Esophagus muscularis mucosa (tissue), 4 donors: ENCODE data around the gene FGFR1OP2. TPM values are rescaled to one million over a fixed set of nuclear protein-coding genes. Genes with fewer than 3 reads are reported as not detected.

Experiments
- DNase-seq: peaks from one replicate; pipeline ENCODE4 v3.0.0-alpha.2; 2017; ENCODE audit errors: extremely low spot score
- H3K27ac ChIP-seq, 4 donors: fragments of 200-600 bp; sonication (generic); replicated peaks in 1 of 4; 1 replicate in 3 of 4; 2 replicates in 1 of 4; pipeline ENCODE4 v1.5.1; 2016 to 2019; ENCODE audit warnings: mild to moderate bottlenecking in 1 of 4
- H3K27me3 ChIP-seq, 4 donors: fragments of 200-600 bp; sonication (generic); one replicate each; pipeline versions ENCODE4 v1.5.1 to v1.6.0; 2016 to 2019
- H3K36me3 ChIP-seq, 4 donors: fragments of 200-600 bp; sonication (generic); one replicate each; pipeline ENCODE4 v1.5.1; 2016 to 2019
- H3K4me1 ChIP-seq, 4 donors: fragments of 200-600 bp; sonication (generic); one replicate each; pipeline ENCODE4 v1.5.1; 2016 to 2019
- H3K4me3 ChIP-seq, 4 donors: fragments of 200-600 bp; sonication (generic); 1 replicate in 2 of 4; 2 replicates in 2 of 4; pipeline ENCODE4 v1.5.1; 2016 to 2019; ENCODE audit warnings: mild to moderate bottlenecking in 4 of 4, moderate library complexity in 1 of 4
- H3K9me3 ChIP-seq, 4 donors: fragments of 200-600 bp; sonication (generic); 1 replicate in 3 of 4; 2 replicates in 1 of 4; pipeline ENCODE4 v1.5.1; 2016 to 2019
- EP300 ChIP-seq: sonication (generic); formaldehyde crosslinking; IDR thresholded peaks from one replicate; pipeline ENCODE4 v1.6.1; 2017; ENCODE audit warnings: antibody characterized with exemption
- POLR2A ChIP-seq: fragments of 450-650 bp; IDR thresholded peaks from one replicate; pipeline ENCODE4 v1.6.1; 2017; ENCODE audit warnings: antibody characterized with exemption, moderate library complexity, mild to moderate bottlenecking, low read depth
- POLR2AphosphoS5 ChIP-seq, 2 donors: sonication (generic); formaldehyde crosslinking; IDR thresholded peaks; one replicate each; pipeline ENCODE4 v1.6.1; 2017; ENCODE audit warnings: antibody characterized with exemption in 2 of 2
- WGBS: methylation state at CpG from one replicate; pipeline ENCODE4 v1.1.5; 2018; 5-methylcytosine and 5-hydroxymethylcytosine counted together
- intact Hi-C: fragments of 100-400 bp; cut with DNase I; formaldehyde crosslinking; loops from one replicate; pipeline ENCODE4 v1.15.1; 2023
- total RNA-seq, 4 donors: library from RNA; depleted of rRNA; stranded (reverse); fragments of >200 nt; gene quantifications; one replicate each; pipeline versions ENCODE4 v1.1.0 to v1.2.1, GENCODE V29; 2016
- TF ChIP-seq, protein P1 (sequence below), 3 experiments: fragments of 200-600 bp in 2 of 3; fragments of 450-650 bp in 1 of 3; sonication (generic) in 2 of 3; IDR thresholded peaks; one replicate each; pipeline ENCODE4 v1.5.1; 2017 to 2019; ENCODE audit warnings: antibody characterized with exemption in 3 of 3, mild to moderate bottlenecking in 2 of 3, moderate library complexity in 1 of 3

Gene FGFR1OP2
- total RNA-seq, 4 donors from 2014 or later: 52.7 to 65.9 (median 59.4) TPM

DNA sequence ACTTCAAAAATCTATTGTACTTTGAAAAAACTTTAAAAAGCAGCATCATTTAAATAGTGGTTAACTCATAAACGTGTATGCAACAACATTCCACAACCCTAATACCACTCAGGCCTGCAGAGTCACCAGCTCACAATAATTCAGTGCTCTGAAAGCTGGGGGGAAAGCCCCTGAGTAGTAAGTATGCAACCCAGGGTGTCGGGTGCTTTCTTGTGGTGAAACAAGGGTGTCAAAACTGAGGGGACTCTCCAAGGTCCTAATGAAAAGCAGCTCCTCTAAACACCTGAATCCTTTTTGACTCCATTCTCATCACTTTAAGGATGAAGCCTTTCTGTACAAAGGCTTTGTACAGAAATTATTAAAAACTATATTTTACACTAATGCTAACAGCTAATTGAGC is 33.7 kb downstream of the FGFR1OP2 start:
- no peak for DNase-seq
- Histone ChIP-seq H3K4me1 (no peaks in the 10 kb centered on the region), H3K27me3 (no peaks in the 10 kb centered on the region), H3K36me3 (peaks cover 18 to 81% (median 56%) of the 10 kb centered on the region in 4 donors), H3K4me3 (no peak overlapping the region), H3K27ac (no peak overlapping the region), H3K9me3 (no peaks in the 10 kb centered on the region)
- TF ChIP-seq EP300 (no peak), POLR2A (no peak), POLR2AphosphoS5 (IDR thresholded peaks at IDR 0.05) (no peak)
- TF ChIP-seq, protein P1, sequence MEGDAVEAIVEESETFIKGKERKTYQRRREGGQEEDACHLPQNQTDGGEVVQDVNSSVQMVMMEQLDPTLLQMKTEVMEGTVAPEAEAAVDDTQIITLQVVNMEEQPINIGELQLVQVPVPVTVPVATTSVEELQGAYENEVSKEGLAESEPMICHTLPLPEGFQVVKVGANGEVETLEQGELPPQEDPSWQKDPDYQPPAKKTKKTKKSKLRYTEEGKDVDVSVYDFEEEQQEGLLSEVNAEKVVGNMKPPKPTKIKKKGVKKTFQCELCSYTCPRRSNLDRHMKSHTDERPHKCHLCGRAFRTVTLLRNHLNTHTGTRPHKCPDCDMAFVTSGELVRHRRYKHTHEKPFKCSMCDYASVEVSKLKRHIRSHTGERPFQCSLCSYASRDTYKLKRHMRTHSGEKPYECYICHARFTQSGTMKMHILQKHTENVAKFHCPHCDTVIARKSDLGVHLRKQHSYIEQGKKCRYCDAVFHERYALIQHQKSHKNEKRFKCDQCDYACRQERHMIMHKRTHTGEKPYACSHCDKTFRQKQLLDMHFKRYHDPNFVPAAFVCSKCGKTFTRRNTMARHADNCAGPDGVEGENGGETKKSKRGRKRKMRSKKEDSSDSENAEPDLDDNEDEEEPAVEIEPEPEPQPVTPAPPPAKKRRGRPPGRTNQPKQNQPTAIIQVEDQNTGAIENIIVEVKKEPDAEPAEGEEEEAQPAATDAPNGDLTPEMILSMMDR (IDR thresholded peaks at IDR 0.05): no peak
- WGBS: 88% methylated on average over 2 of the region's 2 CpGs
- intact Hi-C loops: no loop called here

DNA sequence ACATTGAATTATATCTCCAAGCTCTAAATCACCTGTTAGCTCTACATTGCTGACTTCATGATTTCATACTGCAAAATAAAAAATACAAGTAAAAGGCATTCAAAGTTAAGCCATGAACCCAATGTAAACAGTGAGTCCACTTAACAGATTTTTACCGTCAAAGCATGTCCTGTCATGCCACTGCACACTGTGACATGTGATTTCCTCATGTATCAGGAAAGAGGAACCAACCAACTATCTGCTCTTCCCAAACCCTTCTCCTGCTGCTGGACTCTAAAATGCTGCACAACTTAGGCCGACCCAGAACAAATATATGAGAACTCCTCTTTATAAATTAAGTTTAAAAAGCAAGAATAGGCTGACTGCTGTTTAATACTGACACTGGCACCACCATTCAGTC is 38.4 kb downstream of the FGFR1OP2 start:
- Histone ChIP-seq H3K36me3 (peaks cover 14 to 83% (median 48%) of the 10 kb centered on the region in 4 donors), H3K4me1 (peaks cover 0 to 3% (median 0%) of the 10 kb centered on the region in 4 donors), H3K4me3 (no peak overlapping the region), H3K9me3 (no peaks in the 10 kb centered on the region), H3K27me3 (no peaks in the 10 kb centered on the region), H3K27ac (no peak overlapping the region)
- intact Hi-C loops: no loop called here
- WGBS: 83% methylated on average over 2 of the region's 2 CpGs
- no peak for DNase-seq
- TF ChIP-seq POLR2AphosphoS5 (IDR thresholded peaks at IDR 0.05): no peak
- TF ChIP-seq, protein P1 (IDR thresholded peaks at IDR 0.05): no peak

DNA sequence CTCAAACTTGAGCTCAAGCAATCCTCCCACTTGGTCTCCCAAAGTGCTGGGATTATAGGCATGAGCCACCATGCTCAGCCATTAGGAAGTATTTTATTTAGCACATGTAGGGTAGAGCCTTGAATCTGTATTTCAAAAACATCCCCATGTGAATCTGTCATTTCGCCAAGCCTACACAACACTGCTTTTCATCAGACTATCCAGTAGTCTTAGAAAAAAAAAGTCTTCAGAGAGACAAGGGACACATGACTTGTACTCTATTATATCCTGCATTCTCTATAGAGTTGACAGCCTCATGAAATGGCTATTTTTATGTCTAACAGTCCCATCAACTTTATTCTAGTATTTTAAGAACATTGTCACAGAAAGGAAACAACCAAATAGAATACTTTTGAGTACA is 40.5 kb downstream of the FGFR1OP2 start:
- Histone ChIP-seq H3K4me3 (no peak overlapping the region), H3K9me3 (no peaks in the 10 kb centered on the region), H3K27ac (no peak overlapping the region), H3K4me1 (peaks cover 0 to 3% (median 0%) of the 10 kb centered on the region in 4 donors), H3K36me3 (peaks cover 17 to 82% (median 36%) of the 10 kb centered on the region in 4 donors), H3K27me3 (no peaks in the 10 kb centered on the region)
- intact Hi-C loops: no loop called here
- no peak for DNase-seq
- WGBS: 96% methylated on average over 1 of the region's 1 CpG
- TF ChIP-seq EP300: no peak
- no peak for TF ChIP-seq POLR2A
- TF ChIP-seq, protein P1 (IDR thresholded peaks at IDR 0.05): no peak
- no peak for TF ChIP-seq POLR2AphosphoS5 (IDR thresholded peaks at IDR 0.05)

DNA sequence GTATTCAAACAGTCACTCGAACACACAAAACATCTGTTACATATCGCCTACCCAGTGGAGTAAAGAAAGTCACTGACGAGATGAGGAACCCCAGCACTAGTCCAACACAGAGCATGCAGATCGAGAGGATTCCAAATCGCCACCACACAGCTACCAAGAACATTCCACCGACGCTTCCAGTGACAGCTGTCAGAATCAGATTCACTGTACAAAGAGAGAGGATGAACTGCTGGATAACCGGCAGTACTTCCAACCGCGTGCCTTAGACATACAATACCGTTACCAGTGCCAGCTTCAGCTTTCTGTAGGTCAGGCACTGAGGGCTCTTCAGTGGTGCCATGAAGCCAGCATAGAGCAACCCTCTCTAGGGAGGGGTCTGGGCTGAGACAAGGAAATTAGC is 41.5 kb downstream of the FGFR1OP2 start:
- H3K36me3 ChIP-seq: peaks cover 15 to 77% (median 30%) of the 10 kb centered on the region in 4 donors
- 94% methylated on average over 11 of the region's 11 CpGs for WGBS
- peaks cover 0 to 3% (median 0%) of the 10 kb centered on the region in 4 donors for H3K4me1 ChIP-seq
- H3K27me3 ChIP-seq: no peaks in the 10 kb centered on the region
- no peak for TF ChIP-seq POLR2AphosphoS5 (IDR thresholded peaks at IDR 0.05)
- TF ChIP-seq, protein P1 (IDR thresholded peaks at IDR 0.05): no peak
- no peaks in the 10 kb centered on the region for H3K9me3 ChIP-seq
- no peak for DNase-seq
- intact Hi-C loops: no loop called here
- H3K4me3 ChIP-seq: no peak overlapping the region
- H3K27ac ChIP-seq: no peak overlapping the region

DNA sequence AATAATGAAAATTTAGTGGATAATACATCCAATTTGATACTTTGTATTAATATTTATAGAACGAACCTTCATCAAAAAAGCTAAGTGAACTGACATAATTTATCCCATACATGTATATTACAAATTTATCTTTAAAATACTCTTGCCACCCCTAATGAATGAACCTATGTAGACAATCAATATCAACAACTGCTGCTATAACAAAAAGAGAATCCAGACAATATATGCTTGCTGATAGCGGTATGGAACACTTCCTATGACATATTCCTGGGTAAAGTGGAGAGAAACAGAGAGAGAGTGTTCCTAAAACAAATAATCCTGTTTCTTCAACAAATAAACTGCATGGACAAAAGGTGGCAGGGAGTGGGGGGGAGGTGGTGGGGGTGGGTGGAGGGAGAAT is 44.6 kb downstream of the FGFR1OP2 start:
- Histone ChIP-seq H3K36me3 (peaks cover 9 to 50% (median 19%) of the 10 kb centered on the region in 4 donors), H3K27me3 (no peaks in the 10 kb centered on the region), H3K9me3 (no peaks in the 10 kb centered on the region), H3K4me3 (no peak overlapping the region), H3K4me1 (peaks cover 8 to 14% (median 11%) of the 10 kb centered on the region in 4 donors), H3K27ac (no peak overlapping the region)
- 99% methylated on average over 2 of the region's 2 CpGs for WGBS
- intact Hi-C loops: no loop called here
- TF ChIP-seq POLR2A (no peak), POLR2AphosphoS5 (IDR thresholded peaks at IDR 0.05) (no peak), EP300 (no peak)
- TF ChIP-seq, protein P1 (IDR thresholded peaks at IDR 0.05): no peak
- no peak for DNase-seq
